ENCODE results near the gene TNIP1.
A peak's percentile ranks its signal among the peaks of the same experiment; 100 is the strongest.

Gene TNIP1

GRCh38 chr5:151105561-151105960 lies 24.7 kb upstream of the TNIP1 start:
- DNase-seq (ENCODE audit: low spot score), result no peak

- peak; percentile 77 for DNase-seq (ENCODE audit: low spot score)
Measured at GRCh38 chr5:151104795-151105194, 24.0 kb upstream of the TNIP1 start.

GRCh38 chr5:151101746-151102145 lies 20.9 kb upstream of the TNIP1 start:
- no peak for DNase-seq (ENCODE audit: low spot score)

GRCh38 chr5:151101151-151101550 lies 20.3 kb upstream of the TNIP1 start:
- DNase-seq (ENCODE audit: low spot score), result no peak

- DNase-seq (ENCODE audit: low spot score), result no peak
Measured at GRCh38 chr5:151100681-151101080, 19.8 kb upstream of the TNIP1 start.

GRCh38 chr5:151098768-151099121 lies 17.9 kb upstream of the TNIP1 start:
- DNase-seq (ENCODE audit: low spot score), result no peak

- no peak for DNase-seq (ENCODE audit: low spot score)
Measured at GRCh38 chr5:151097820-151098767, 17.3 kb upstream of the TNIP1 start.

- DNase-seq (ENCODE audit: low spot score), result no peak
Measured at GRCh38 chr5:151097061-151097460, 16.2 kb upstream of the TNIP1 start.

GRCh38 chr5:151096001-151096373 lies 15.2 kb upstream of the TNIP1 start:
- no peak for DNase-seq (ENCODE audit: low spot score)

GRCh38 chr5:151095341-151096000 lies 14.6 kb upstream of the TNIP1 start:
- peak; percentile 40 for DNase-seq (ENCODE audit: low spot score)

GRCh38 chr5:151094852-151095245 lies 14.0 kb upstream of the TNIP1 start:
- no peak for DNase-seq (ENCODE audit: low spot score)

- DNase-seq (ENCODE audit: low spot score), result no peak
Measured at GRCh38 chr5:151094030-151094851, 13.4 kb upstream of the TNIP1 start.

GRCh38 chr5:151093476-151093889 lies 12.6 kb upstream of the TNIP1 start:
- DNase-seq (ENCODE audit: low spot score), result peak; percentile 89

- peak; percentile 70 for DNase-seq (ENCODE audit: low spot score)
Measured at GRCh38 chr5:151092762-151093161, 11.9 kb upstream of the TNIP1 start.

GRCh38 chr5:151089726-151090125 lies 8.9 kb upstream of the TNIP1 start:
- no peak for DNase-seq (ENCODE audit: low spot score)

GRCh38 chr5:151088986-151089385 lies 8.2 kb upstream of the TNIP1 start:
- DNase-seq (ENCODE audit: low spot score), result no peak

- no peak for DNase-seq (ENCODE audit: low spot score)
Measured at GRCh38 chr5:151087486-151087885, 6.7 kb upstream of the TNIP1 start.

- no peak for DNase-seq (ENCODE audit: low spot score)
Measured at GRCh38 chr5:151086905-151087360, 6.1 kb upstream of the TNIP1 start.

GRCh38 chr5:151086192-151086869 lies 5.5 kb upstream of the TNIP1 start:
- no peak for DNase-seq (ENCODE audit: low spot score)

- no peak for DNase-seq (ENCODE audit: low spot score)
Measured at GRCh38 chr5:151085517-151086041, 4.7 kb upstream of the TNIP1 start.

GRCh38 chr5:151084363-151084762 lies 3.5 kb upstream of the TNIP1 start:
- DNase-seq (ENCODE audit: low spot score), result no peak
